ENCODE measurements around the gene ANXA8L1.
"Not testable (repeated sequence)": the region's sequence is repeated elsewhere in the genome, so short reads cannot be mapped to it uniquely, and the experiment has no call there.

The ANXA8L1 gene

DNA sequence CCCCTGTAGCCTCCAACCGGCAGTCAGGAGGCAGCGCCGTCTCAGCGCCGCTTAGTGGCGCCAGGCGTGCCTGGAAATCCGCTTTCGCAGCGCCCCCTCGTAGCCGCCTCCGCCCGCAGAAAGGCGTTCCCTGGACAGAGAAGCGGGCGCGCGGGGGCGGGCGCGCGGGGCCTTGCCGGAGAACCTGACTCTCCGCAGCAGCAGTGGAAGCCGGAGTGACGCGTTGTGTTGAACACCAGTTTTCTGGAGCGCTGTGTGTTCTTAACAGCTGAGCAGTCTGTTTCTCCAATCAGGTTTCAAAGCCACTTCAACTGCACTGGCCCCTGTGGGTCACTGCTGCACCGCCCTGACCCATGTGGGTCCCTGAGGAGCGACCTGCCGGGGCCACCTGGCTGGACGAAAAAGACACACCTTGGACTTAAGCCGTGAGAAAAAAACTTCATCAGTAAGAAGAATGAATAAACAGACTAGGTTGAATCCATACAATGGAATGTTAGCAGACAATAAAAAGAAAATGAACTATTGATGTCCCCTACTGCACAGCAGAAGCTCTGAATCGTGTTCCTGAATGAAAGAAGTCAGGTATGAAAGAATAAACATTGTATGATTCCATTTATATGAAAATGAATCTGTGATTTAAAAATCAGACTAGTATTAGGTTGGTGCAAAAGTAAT, 22.8 kb downstream of the ANXA8L1 start:
- peak in 1 of 14 donors; percentile 38 for DNase-seq

DNA sequence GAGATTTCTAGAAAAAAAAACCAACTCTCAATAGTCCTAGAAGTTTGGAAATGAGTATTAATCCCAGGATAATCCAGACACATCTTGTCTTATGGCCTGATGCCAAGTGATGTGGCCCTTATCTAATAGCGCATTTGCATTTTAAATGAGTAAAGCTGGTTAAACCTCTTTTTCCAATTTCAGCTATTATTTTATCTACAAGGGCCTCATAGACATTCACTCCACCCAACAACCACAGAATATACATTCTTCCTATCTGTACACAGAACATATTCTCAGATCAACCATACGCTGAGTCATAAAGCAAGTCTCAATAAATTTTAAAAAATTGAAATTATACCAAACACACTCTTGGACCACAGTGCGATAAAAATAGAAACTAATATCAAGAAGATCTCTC, 34.0 kb downstream of the ANXA8L1 start:
- not testable (repeated sequence) for DNase-seq

DNA sequence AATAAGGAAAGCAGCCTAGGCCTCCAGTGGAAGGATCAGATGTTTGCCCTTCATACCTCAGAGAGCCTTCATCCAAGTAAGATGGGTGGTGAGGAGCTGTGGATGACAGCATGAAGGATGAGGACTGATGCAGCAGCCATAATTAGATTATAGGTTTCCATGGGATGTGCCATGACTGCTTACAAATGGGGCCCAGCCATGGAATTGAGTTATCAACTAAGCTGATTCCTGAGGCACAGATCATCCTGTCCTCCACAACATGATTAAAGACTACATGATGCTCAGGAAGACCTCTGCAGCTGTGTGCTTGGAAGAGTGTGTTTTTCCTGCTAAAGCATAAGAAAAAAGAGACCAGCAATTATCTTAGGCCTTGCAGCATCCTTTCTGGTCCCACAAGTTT, 35.5 kb downstream of the ANXA8L1 start:
- not testable (repeated sequence) for DNase-seq

DNA sequence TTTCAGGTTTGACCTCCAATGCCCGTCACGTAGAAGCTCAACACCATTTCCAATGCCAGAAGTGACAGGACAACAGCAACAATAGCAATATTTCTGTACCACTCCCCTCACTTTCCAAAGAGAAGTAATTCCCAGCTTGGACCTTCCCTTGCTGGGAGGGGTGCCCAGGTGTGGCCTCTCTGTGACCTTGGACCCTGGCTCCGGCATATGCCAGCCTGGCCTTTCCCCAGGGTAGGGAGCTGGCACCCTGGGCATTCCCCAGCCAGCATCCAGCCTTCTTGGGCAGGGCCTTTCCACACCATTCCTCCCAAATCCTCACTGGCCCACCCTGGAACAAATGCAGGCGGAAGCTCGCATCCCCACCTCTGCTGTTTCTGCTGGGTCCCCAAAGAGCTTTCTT, 37.1 kb downstream of the ANXA8L1 start:
- not testable (repeated sequence) for DNase-seq

DNA sequence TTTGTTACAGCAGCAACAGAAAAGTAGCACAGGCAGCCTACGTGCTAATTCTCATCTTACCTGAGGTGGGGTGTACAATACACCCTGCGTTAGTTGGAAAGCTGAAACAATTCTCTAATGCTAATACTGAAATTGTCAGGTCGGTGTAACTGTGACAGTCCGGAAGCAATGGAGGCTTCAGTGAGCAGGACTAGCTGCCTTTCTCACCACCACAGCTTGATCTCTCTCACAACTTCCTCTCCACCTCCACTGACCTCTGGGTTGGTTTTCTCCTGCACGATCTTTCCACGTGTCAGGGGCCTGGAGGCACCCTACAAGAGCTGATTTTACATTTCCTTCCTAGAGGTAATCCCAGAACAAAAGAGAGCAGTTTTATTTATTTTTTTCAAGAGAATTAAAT, 39.7 kb downstream of the ANXA8L1 start:
- DNase-seq = not testable (repeated sequence)

DNA sequence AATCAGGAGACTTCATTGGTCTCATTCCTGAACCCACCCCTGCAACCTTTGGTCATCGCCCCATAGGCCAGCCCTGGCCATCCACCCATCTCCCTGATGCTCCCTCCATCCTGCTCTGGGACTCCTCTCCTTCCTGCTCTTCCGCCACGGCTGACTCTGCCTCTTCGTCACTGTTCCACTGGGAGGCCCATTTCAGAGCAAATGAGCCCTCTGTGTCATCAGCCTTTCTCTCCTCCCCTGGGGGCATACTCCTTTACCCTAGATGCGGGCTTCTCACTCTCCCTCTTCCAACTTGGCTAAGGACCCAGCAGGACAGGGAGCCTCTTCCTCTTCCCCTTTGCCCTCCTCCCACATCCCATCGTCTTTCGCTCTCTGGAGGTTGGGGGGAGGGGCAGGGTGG, 42.7 kb downstream of the ANXA8L1 start:
- not testable (repeated sequence) for DNase-seq

DNA sequence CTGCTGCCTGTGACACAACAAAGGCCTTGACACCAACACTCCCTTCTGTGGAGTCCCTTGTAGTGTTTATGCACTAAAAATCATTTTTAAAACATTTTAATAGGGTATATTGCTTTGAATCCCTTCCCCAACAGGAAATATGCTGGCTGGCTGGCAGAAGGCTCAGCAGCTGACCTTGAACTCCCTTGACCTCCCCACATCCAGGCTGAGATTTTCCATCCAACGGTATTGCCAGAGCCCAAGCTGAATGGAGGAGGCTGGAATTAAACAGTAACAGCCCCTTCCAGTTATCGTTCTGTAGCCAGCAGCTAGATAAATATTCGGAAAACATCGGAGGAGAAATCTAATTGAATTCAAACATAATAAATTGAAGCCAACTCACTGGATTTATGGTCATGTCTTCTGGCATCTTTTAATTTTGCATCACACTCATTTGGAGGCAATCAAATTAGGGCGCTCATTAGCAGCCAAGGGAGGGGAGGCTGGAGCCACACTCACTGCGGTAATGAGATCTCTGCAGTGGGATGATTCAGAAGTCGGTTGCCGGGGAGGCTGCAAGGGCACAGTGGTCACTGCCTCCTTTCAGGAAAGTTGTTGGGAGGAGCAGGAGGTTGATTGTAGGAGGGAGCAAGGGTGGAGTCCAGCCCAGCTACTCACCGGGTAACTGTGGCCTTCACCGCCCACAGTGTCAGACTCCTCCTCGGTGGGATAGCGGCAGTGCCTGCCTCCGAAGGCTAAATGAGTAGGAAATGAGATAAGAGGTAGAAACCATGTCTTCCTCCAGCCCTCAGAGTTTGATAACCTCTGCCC, 44.2 kb downstream of the ANXA8L1 start:
- DNase-seq = not testable (repeated sequence)

DNA sequence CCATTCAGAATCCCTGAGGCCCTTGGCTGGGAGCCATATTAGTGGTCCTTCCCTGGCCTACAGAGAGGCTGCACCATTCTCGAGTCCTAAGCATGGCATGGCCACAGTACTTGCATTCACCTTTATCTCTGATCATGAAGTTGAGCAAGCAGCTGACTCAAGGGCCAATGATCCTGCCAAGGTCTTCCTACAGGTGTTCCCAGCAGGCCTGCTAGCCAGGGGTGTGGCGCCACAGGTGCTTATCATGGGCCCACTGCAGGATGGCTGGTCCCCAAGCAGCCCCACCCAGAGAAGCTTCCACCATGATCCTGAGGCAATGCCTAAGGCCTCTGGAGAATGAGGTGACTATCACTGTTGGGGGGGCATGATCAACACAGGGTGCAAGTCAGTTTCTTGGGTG, 48.0 kb downstream of the ANXA8L1 start:
- DNase-seq = not testable (repeated sequence)

DNA sequence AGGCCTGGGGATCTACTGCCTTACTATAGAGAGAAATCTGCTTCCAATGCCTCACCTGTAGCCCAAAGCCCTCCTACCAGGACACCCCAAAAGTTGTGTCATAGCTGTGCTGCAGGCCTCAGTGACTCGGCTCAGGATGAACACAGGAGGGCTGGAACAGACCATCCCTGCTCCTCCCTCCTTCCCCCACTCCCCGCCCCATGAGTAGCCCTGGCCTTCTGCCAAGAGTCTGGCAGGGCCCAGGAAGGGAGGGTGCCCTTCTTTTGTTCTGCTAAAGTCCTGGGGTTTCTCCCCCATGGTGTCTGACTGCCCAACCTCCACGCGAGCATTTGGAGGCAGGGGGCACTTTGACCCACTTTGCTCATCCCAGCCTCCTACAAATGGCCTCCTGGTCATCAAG, 65.4 kb downstream of the ANXA8L1 start:
- not testable (repeated sequence) for DNase-seq

Measured in C1 segment of cervical spinal cord (tissue), 14 donors.